Tibial artery (tissue), 4 donors: ENCODE measurements around the gene FAM83D.

ENCODE experiments used
- DNase-seq, 2 donors: peaks; one replicate each; pipeline ENCODE4 v3.0.0-alpha.2; 2019
- H3K27ac ChIP-seq, 2 donors: fragments of 200-600 bp; sonication (generic) in 1 of 2; 1 replicate in 1 of 2; 2 replicates in 1 of 2; pipeline ENCODE4 v1.5.1; 2018 to 2019; ENCODE audit warnings: mild to moderate bottlenecking in 1 of 2
- H3K27me3 ChIP-seq, 2 donors: fragments of 200-600 bp; sonication (generic) in 1 of 2; one replicate each; pipeline versions ENCODE4 v1.5.1 to v1.6.0; 2016 to 2019
- H3K36me3 ChIP-seq, 3 donors: fragments of 200-600 bp; sonication (generic) in 2 of 3; one replicate each; pipeline ENCODE4 v1.5.1; 2016 to 2019; ENCODE audit warnings: mild to moderate bottlenecking in 2 of 3
- H3K4me1 ChIP-seq, 4 donors: fragments of 200-600 bp; sonication (generic) in 2 of 4; 1 replicate in 3 of 4; 2 replicates in 1 of 4; pipeline ENCODE4 v1.5.1; 2016 to 2019
- H3K4me3 ChIP-seq, 2 donors: fragments of 200-600 bp; sonication (generic) in 1 of 2; 1 replicate in 1 of 2; 2 replicates in 1 of 2; pipeline ENCODE4 v1.5.1; 2018 to 2019; ENCODE audit warnings: mild to moderate bottlenecking in 2 of 2
- H3K9me3 ChIP-seq, 3 donors: fragments of 200-600 bp; sonication (generic) in 1 of 3; one replicate each; pipeline ENCODE4 v1.5.1; 2016 to 2019
- intact Hi-C: fragments of 100-400 bp; cut with DNase I; formaldehyde crosslinking; loops from one replicate; pipeline ENCODE4 v1.15.0; 2023; ENCODE audit warnings: low total_unique reads
- TF ChIP-seq, protein P1 (sequence below), 2 experiments: fragments of 200-600 bp in 1 of 2; fragments of 450-650 bp in 1 of 2; IDR thresholded peaks; one replicate each; pipeline ENCODE4 v1.5.1; 2017 to 2019; ENCODE audit warnings: antibody characterized with exemption in 2 of 2, mild to moderate bottlenecking in 1 of 2, moderate library complexity in 1 of 2

The FAM83D gene

DNA sequence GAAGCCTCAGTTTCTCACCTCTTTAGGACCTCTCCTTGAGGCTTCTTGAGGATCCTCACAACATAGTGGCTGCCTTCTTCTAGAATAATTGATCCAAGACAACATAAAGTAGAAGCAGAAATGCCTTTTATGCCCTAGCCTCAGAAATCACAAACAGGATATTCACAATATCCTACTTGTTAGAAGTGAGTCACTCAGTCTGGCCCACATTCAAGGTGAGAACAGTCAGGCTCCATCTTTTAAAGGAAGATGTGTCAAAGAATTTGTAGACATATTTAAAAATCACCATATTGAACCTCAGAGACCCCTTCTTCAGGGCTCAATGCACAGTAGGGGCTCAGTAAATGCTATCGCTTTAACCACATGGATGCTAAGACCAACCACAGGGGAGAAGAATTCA, 20.8 kb upstream of the FAM83D start:
- TF ChIP-seq, protein P1, sequence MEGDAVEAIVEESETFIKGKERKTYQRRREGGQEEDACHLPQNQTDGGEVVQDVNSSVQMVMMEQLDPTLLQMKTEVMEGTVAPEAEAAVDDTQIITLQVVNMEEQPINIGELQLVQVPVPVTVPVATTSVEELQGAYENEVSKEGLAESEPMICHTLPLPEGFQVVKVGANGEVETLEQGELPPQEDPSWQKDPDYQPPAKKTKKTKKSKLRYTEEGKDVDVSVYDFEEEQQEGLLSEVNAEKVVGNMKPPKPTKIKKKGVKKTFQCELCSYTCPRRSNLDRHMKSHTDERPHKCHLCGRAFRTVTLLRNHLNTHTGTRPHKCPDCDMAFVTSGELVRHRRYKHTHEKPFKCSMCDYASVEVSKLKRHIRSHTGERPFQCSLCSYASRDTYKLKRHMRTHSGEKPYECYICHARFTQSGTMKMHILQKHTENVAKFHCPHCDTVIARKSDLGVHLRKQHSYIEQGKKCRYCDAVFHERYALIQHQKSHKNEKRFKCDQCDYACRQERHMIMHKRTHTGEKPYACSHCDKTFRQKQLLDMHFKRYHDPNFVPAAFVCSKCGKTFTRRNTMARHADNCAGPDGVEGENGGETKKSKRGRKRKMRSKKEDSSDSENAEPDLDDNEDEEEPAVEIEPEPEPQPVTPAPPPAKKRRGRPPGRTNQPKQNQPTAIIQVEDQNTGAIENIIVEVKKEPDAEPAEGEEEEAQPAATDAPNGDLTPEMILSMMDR (IDR thresholded peaks at IDR 0.05) = no peak
- Histone ChIP-seq H3K4me1 (no peaks in the 10 kb centered on the region), H3K9me3 (peaks cover 0 to 9% (median 9%) of the 10 kb centered on the region in 3 donors), H3K27me3 (peaks cover 0 to 9% of the 10 kb centered on the region in 2 donors), H3K36me3 (peaks cover 0 to 4% (median 0%) of the 10 kb centered on the region in 3 donors), H3K27ac (no peak overlapping the region), H3K4me3 (no peak overlapping the region)
- intact Hi-C loops = no loop called here
- DNase-seq = no peak

DNA sequence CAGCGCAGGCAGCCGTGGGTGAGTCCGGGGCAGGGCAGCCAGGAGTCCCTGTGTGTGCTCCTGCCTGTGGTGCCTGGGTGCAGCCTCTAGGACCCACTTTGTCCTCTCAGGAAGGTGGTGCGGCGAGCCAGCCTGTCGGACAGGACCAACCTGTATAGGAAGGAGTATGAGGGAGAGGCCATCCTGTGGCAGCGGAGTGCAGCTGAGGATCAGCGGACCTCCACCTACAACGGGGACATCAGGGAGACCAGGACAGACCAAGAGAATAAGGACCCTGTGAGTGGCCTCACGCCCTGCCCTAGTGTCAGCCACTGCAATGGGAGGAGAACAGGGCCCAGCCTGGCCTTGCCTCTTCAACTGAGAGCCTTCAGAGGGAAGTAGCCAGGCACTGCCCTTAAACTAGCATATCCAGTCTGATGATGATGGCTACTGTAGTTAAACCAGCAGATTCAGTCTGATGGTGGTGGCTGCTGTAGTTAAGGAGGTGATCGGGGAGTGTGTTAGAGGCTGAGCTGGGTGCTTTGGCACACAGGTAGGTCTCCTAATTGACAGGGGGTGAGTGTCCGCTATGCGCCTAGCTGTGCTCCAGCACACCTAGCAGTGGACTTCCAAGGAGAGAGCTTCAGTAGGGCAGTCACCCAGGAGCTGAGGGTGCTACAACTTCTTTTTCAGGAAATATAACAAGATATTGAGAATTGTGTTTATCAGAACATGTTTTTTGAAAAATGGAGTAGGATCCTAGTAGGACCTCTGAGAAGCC, 18.1 kb upstream of the FAM83D start:
- TF ChIP-seq, protein P1 (IDR thresholded peaks at IDR 0.05) = no peak
- intact Hi-C loops = no loop called here
- no peak overlapping the region for H3K4me3 ChIP-seq
- H3K4me1 ChIP-seq = no peaks in the 10 kb centered on the region
- peaks cover 0 to 9% (median 9%) of the 10 kb centered on the region in 3 donors for H3K9me3 ChIP-seq
- peaks cover 0 to 4% (median 0%) of the 10 kb centered on the region in 3 donors for H3K36me3 ChIP-seq
- H3K27ac ChIP-seq = no peak overlapping the region
- H3K27me3 ChIP-seq = peaks cover 0 to 3% of the 10 kb centered on the region in 2 donors
- DNase-seq = no peak

DNA sequence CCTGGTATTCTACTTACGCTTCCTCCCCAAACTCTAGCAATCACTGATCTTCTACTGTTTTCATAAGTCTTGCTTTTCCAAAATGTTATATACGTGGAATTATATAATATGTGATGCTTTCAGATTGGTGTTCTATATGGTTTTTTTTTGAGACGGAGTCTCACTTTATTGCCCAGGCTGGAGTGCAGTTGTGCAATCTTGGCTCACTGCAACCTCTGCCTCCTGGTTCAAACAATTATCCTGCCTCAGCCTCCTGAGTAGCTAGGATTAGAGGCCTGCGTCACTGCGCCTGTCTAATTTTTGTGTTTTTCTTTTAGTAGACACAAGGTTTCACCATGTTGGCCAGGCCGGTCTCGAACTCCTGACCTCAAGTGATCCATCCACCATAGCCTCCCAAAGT, 10.9 kb upstream of the FAM83D start:
- DNase-seq = no peak
- no peak overlapping the region for H3K27ac ChIP-seq
- H3K4me3 ChIP-seq = no peak overlapping the region
- intact Hi-C loops = no loop called here
- H3K4me1 ChIP-seq = no peaks in the 10 kb centered on the region
- H3K36me3 ChIP-seq = no peaks in the 10 kb centered on the region
- TF ChIP-seq, protein P1 (IDR thresholded peaks at IDR 0.05) = no peak
- no peaks in the 10 kb centered on the region for H3K9me3 ChIP-seq
- H3K27me3 ChIP-seq = peaks cover 0 to 19% of the 10 kb centered on the region in 2 donors

DNA sequence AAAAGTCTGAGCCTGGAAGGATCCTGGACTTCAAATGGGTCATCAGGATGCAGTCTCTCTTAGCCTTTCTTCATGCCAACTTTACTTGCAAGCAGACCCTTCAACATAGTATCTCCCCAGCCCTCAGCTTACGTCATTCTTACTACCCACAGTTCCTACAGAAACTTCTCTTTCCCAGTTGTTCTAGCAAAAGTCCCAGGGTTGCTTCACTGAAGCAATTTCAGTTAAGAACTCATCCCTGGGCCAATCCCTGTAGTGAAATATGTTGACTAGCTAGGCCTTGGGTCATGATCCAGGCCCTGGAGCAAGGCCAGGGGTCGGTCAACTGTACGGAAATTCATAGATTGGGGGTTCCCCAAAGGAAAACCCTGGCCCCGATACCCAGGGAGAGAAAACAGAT, 8.6 kb upstream of the FAM83D start:
- H3K4me3 ChIP-seq = no peak overlapping the region
- TF ChIP-seq, protein P1 (IDR thresholded peaks at IDR 0.05) = no peak
- no peaks in the 10 kb centered on the region for H3K36me3 ChIP-seq
- H3K27me3 ChIP-seq = peaks cover 0 to 23% of the 10 kb centered on the region in 2 donors
- DNase-seq = no peak
- intact Hi-C loops = no loop called here
- no peaks in the 10 kb centered on the region for H3K4me1 ChIP-seq
- no peaks in the 10 kb centered on the region for H3K9me3 ChIP-seq
- H3K27ac ChIP-seq = no peak overlapping the region

DNA sequence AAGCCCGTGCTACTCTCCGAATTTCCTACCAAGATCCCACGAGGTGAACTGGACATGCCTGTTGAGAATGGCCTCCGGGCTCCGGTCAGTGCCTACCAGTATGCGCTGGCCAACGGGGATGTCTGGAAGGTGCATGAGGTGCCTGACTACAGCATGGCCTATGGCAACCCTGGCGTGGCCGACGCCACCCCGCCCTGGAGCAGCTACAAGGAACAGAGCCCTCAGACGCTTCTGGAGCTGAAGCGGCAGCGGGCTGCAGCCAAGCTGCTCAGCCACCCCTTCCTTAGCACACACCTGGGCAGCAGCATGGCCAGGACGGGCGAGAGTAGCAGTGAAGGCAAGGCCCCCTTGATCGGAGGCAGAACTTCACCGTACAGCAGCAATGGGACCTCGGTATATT, 8.0 kb upstream of the FAM83D start:
- DNase-seq = no peak
- intact Hi-C loops = no loop called here
- H3K9me3 ChIP-seq = no peaks in the 10 kb centered on the region

More for the DNA sequence above, 8.0 kb upstream of the FAM83D start:
- H3K4me3 ChIP-seq = no peak overlapping the region
- TF ChIP-seq, protein P1 (IDR thresholded peaks at IDR 0.05) = no peak
- no peaks in the 10 kb centered on the region for H3K36me3 ChIP-seq
- H3K27ac ChIP-seq = no peak overlapping the region
- H3K4me1 ChIP-seq = no peaks in the 10 kb centered on the region
- peaks cover 0 to 22% of the 10 kb centered on the region in 2 donors for H3K27me3 ChIP-seq
